ENCODE measurements around the gene ADM2. TPM values are rescaled to one million over a fixed set of nuclear protein-coding genes. Genes with fewer than 3 reads are reported as not detected.
A peak's percentile ranks its signal among the peaks of the same experiment; 100 is the strongest.
"Not testable (repeated sequence)": the region's sequence is repeated elsewhere in the genome, so short reads cannot be mapped to it uniquely, and the experiment has no call there.

Gene ADM2
- total RNA-seq, 1 donor from 2014 or later = 0.42 TPM

- DNase-seq (ENCODE audit: low spot score) = no peak
These were observed 24.0 kb downstream of the ADM2 start for GRCh38 chr22:50505276-50505775.

GRCh38 chr22:50505776-50506610 lies 24.6 kb downstream of the ADM2 start:
- no peak for DNase-seq (ENCODE audit: low spot score)

DNA sequence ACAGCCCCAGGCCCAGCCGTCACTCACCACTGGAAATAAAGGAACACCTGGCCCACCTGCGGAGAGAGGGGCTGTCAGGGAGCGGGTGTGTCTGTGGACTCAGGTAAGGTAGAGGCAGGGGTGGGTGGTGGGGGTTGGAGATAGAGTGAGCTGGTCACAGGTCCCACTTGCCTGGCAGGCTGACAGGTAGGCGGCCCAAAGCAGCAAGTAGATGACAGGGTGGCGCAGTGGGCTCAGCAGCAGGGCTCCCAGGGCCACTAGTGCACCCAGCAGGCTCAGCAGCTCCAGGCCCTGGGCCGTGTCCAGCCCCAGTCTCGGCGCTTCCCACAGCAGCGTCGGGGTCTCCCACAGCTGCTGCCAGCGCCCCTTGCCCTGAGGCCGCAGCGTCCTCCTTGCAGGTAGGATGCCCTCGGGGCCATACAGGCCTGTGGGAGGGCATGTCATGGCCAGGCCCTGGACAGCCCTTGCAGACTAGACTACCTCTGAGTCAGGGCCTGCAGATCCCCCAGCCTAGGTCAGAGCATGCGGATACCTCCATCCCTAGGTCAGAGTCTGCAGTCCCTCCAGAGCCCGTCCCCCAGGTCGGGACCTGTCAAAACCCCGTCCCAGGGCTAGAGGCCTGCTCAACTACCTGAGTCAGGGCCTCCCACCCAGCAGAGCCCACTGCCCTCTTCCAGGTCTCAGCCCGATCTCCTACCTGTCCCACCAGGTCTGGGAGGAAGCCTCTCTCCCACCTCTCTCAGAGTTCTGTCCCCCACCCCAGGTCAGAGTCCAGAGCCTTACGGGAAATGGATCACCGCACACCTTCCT lies 25.5 kb downstream of the ADM2 start:
- DNase-seq (ENCODE audit: low spot score) = no peak

- DNase-seq (ENCODE audit: low spot score) = peak; percentile 98
These were observed 26.2 kb downstream of the ADM2 start, which contains the start of gene LMF2 for GRCh38 chr22:50507421-50507990. Gene LMF2, minus strand, starts transcription at chr22:50507702. Its CDS starts 27 bp downstream, at chr22:50507675.

GRCh38 chr22:50507991-50508884 lies 26.9 kb downstream of the ADM2 start, which contains the start of gene NCAPH2:
Gene NCAPH2, plus strand, starts transcription at chr22:50508224. Its CDS starts 114 bp downstream, at chr22:50508338.
- DNase-seq (ENCODE audit: low spot score) = peak; percentile 99

DNA sequence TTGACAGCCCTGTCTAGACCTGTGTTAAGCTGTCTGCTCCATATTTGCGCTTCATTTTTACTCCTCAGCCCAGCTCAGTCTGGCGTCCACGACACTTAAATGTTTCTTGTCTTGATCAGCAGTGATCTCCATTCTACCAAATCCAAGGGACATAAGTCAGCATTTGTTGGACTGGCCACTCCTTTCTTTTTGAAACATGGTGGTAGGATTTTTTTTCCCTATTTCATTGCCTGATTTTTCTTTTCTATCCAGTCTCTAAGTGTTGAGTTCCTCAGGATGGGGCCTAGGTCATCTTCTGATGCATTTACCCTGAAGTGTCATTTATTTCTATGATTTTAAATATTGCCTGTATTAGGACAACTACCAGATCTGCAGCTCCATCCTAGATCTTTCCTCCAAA lies 27.6 kb downstream of the ADM2 start:
- DNase-seq (ENCODE audit: low spot score) = no peak

GRCh38 chr22:50513175-50513574 lies 31.8 kb downstream of the ADM2 start:
- DNase-seq (ENCODE audit: low spot score) = no peak

GRCh38 chr22:50516068-50516467 lies 34.7 kb downstream of the ADM2 start:
- DNase-seq (ENCODE audit: low spot score) = no peak

- DNase-seq (ENCODE audit: low spot score) = no peak
These were observed 35.5 kb downstream of the ADM2 start for GRCh38 chr22:50516891-50517290.

- DNase-seq (ENCODE audit: low spot score) = no peak
These were observed 36.3 kb downstream of the ADM2 start for GRCh38 chr22:50517495-50518260.

GRCh38 chr22:50518606-50519005 lies 37.3 kb downstream of the ADM2 start:
- no peak for DNase-seq (ENCODE audit: low spot score)

DNA sequence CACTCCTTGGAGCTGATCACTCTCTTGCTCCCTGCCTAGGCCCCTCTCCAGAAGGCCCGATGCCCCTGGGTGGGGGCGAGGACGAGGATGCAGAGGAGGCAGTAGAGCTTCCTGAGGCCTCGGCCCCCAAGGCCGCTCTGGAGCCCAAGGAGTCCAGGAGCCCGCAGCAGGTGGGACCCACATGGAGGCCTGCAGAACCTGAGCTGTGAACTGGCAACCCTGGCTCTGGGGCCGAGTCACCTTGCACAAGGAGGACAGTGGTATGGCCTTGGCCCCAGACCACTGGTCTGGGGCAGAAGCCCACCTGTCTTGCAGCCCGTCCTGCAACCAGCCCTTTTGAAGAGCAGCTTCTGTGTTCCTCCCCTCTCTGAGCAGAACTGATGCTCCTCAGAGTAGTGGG lies 37.8 kb downstream of the ADM2 start:
- DNase-seq (ENCODE audit: low spot score) = no peak

- DNase-seq (ENCODE audit: low spot score) = not testable (repeated sequence)
These were observed 38.8 kb downstream of the ADM2 start for GRCh38 chr22:50520184-50520583.

GRCh38 chr22:50520826-50521453 lies 39.6 kb downstream of the ADM2 start:
- DNase-seq (ENCODE audit: low spot score) = no peak

- no peak for DNase-seq (ENCODE audit: low spot score)
These were observed 40.4 kb downstream of the ADM2 start for GRCh38 chr22:50521710-50522109.

DNA sequence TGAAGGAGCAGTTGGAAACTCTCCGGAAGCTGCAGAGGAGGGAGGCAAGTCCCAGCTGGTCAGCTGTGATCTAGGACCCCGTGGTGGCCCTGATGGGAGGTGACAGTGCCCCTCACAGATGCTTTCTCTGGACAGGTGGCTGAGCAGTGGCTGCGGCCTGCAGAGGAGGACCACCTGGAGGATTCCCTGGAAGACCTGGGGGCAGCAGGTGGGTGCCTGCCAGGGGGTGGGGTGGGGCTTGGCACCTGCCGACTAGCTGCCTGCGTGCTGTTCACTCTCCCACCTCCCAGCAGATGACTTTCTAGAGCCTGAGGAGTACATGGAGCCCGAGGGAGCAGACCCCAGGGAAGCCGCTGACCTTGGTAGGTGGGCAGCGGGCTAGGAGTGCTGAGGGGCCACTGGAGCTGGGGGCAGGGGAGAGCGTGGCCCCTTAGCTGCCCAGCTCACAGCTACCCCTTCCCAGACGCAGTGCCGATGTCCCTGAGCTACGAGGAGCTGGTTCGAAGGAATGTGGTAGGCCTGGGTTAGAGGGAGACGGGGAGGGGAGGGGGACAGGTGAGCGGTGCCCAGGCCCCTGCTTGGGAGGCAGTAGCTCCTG lies 41.0 kb downstream of the ADM2 start:
- no peak for DNase-seq (ENCODE audit: low spot score)

GRCh38 chr22:50522806-50523438 lies 41.6 kb downstream of the ADM2 start:
- DNase-seq (ENCODE audit: low spot score) = no peak

GRCh38 chr22:50523458-50523805 lies 42.1 kb downstream of the ADM2 start:
- no peak for DNase-seq (ENCODE audit: low spot score)

All from mesenteric fat pad (tissue), 1 donor.